Liver (tissue), 9 donors: ENCODE data around the gene RHOXF1. TPM values are rescaled to one million over a fixed set of nuclear protein-coding genes. Genes with fewer than 3 reads are reported as not detected.
"Not testable (repeated sequence)": the region's sequence is repeated elsewhere in the genome, so short reads cannot be mapped to it uniquely, and the experiment has no call there.

ENCODE experiments used
- DNase-seq: peaks from one replicate; pipeline ENCODE4 v3.0.0-alpha.2; 2017; ENCODE audit warnings: low spot score
- H3K27ac ChIP-seq, 2 donors: one replicate each; pipeline ENCODE4 v1.7.0; 2013; ENCODE audit warnings: inconsistent platforms in 2 of 2, low read length in 2 of 2, control low read depth in 1 of 2, low read depth in 1 of 2, mild to moderate bottlenecking in 1 of 2
- H3K27me3 ChIP-seq, 4 donors: one replicate each; pipeline versions ENCODE4 v1.6.1 to v1.7.0; 2013; ENCODE audit warnings: low read length in 3 of 4, inconsistent platforms in 1 of 4, mild to moderate bottlenecking in 1 of 4, moderate library complexity in 1 of 4; ENCODE audit not compliant: control insufficient read depth in 4 of 4, insufficient read depth in 4 of 4
- H3K36me3 ChIP-seq, 4 donors: one replicate each; pipeline versions ENCODE4 v1.6.1 to v1.7.0; 2013; ENCODE audit warnings: low read length in 3 of 4, mild to moderate bottlenecking in 3 of 4, low read depth in 1 of 4, moderate library complexity in 1 of 4; ENCODE audit not compliant: control insufficient read depth in 4 of 4, insufficient read depth in 3 of 4
- H3K4me1 ChIP-seq, 4 donors: one replicate each; pipeline versions ENCODE4 v1.6.1 to v1.7.0; 2013; ENCODE audit warnings: low read length in 3 of 4, mild to moderate bottlenecking in 3 of 4, moderate library complexity in 1 of 4; ENCODE audit not compliant: control insufficient read depth in 4 of 4, insufficient read depth in 4 of 4
- H3K4me3 ChIP-seq, 3 donors: one replicate each; pipeline versions ENCODE4 v1.6.1 to v1.7.0; 2013; ENCODE audit warnings: low read length in 3 of 3, control low read depth in 1 of 3, low read depth in 1 of 3, mild to moderate bottlenecking in 1 of 3
- H3K9ac ChIP-seq, 2 donors: one replicate each; pipeline ENCODE4 v1.7.0; 2013; ENCODE audit warnings: low read length in 2 of 2, mild to moderate bottlenecking in 2 of 2, moderate library complexity in 2 of 2, control low read depth in 1 of 2, low read depth in 1 of 2
- H3K9me3 ChIP-seq, 4 donors: one replicate each; pipeline versions ENCODE4 v1.6.1 to v1.7.0; 2013; ENCODE audit warnings: low read length in 3 of 4; ENCODE audit not compliant: control insufficient read depth in 4 of 4
- ATF3 ChIP-seq: IDR thresholded peaks from 2 replicates; pipeline ENCODE4 v1.6.1; 2016; ENCODE audit warnings: antibody characterized with exemption
- CTCF ChIP-seq: fragments of 150-350 bp; IDR thresholded peaks from 2 replicates; pipeline ENCODE4 v1.5.1; 2017; ENCODE audit warnings: improper control_type of control experiment, low read depth, low read length; ENCODE audit not compliant: missing input control
- EGR1 ChIP-seq, 2 donors: IDR thresholded peaks; 2 replicates each; pipeline ENCODE4 v1.6.1; 2016 to 2018; ENCODE audit warnings: antibody characterized with exemption in 2 of 2, low read depth in 2 of 2
- FOXA1 ChIP-seq: IDR thresholded peaks from 2 replicates; pipeline ENCODE4 v1.6.1; 2016; ENCODE audit warnings: antibody characterized with exemption
- FOXA2 ChIP-seq: IDR thresholded peaks from 2 replicates; pipeline ENCODE4 v1.6.1; 2016; ENCODE audit warnings: antibody characterized with exemption
- HNF4A ChIP-seq, 2 donors: conservative IDR thresholded peaks; 2 replicates each; pipeline ENCODE4 v1.6.1; 2016; ENCODE audit warnings: antibody characterized with exemption in 2 of 2, mild to moderate bottlenecking in 2 of 2
- HNF4G ChIP-seq: IDR thresholded peaks from 2 replicates; pipeline ENCODE4 v1.6.1; 2016; ENCODE audit warnings: antibody characterized with exemption
- JUND ChIP-seq, 2 donors: IDR thresholded peaks; 2 replicates each; pipeline ENCODE4 v1.6.1; 2016; ENCODE audit warnings: antibody characterized with exemption in 2 of 2
- MAX ChIP-seq: IDR thresholded peaks from 2 replicates; pipeline ENCODE4 v1.6.1; 2016; ENCODE audit warnings: antibody characterized with exemption
- RAD21 ChIP-seq, 2 donors: IDR thresholded peaks; 2 replicates each; pipeline ENCODE4 v1.6.1; 2016; ENCODE audit warnings: antibody characterized with exemption in 2 of 2, mild to moderate bottlenecking in 2 of 2
- RXRA ChIP-seq, 2 donors: IDR thresholded peaks; 2 replicates each; pipeline ENCODE4 v1.6.1; 2017 to 2018; ENCODE audit warnings: antibody characterized with exemption in 2 of 2, mild to moderate bottlenecking in 1 of 2
- TAF1 ChIP-seq: conservative IDR thresholded peaks from 2 replicates; pipeline ENCODE4 v1.6.1; 2016; ENCODE audit warnings: antibody characterized with exemption, mild to moderate bottlenecking
- YY1 ChIP-seq: IDR thresholded peaks from 2 replicates; pipeline ENCODE4 v1.6.1; 2016; ENCODE audit warnings: antibody characterized with exemption, mild to moderate bottlenecking
- ZBTB33 ChIP-seq: IDR thresholded peaks from 2 replicates; pipeline ENCODE4 v1.6.1; 2016; ENCODE audit warnings: antibody characterized with exemption
- WGBS: extraction: QIAGEN DNeasy Blood & Tissue Kit; methylation state at CpG from one replicate; pipeline ENCODE4 v1.1.7; 2013; 5-methylcytosine and 5-hydroxymethylcytosine counted together
- polyA plus RNA-seq, 2 donors: library from polyadenylated mRNA; stranded (reverse) in 1 of 2; unstranded in 1 of 2; fragments of 200-250 nt in 1 of 2; fragments of >200 nt in 1 of 2; fragmentation: Nextera tagmentation in 1 of 2; extraction: Ambion mirVana in 1 of 2; gene quantifications; one replicate each; pipeline versions ENCODE4 v1.2.1 to v1.2.3, GENCODE V29; 2013 to 2015
- total RNA-seq, 2 donors: library from RNA; depleted of rRNA; stranded (reverse); fragments of >200 nt; gene quantifications; one replicate each; pipeline ENCODE4 v1.2.3, GENCODE V29; 2014
- donor health status: healthy.
- donor health status: healthy.
- donor health status: healthy.
- donor health status: healthy.
- donor health status: healthy.

RHOXF1 gene
- total and polyA plus RNA-seq, 4 donors: not detected

- Histone ChIP-seq H3K27ac (no peak overlapping the region), H3K9me3 (no peaks in the 10 kb centered on the region), H3K4me1 (no peaks in the 10 kb centered on the region), H3K4me3 (no peak overlapping the region), H3K9ac (no peak overlapping the region), H3K36me3 (no peaks in the 10 kb centered on the region), H3K27me3 (no peaks in the 10 kb centered on the region)
- TF ChIP-seq EGR1 (IDR thresholded peaks at IDR 0.05; ENCODE audit: low read depth in 2 of 2) (no peak), HNF4G (no peak), JUND (IDR thresholded peaks at IDR 0.05) (no peak), YY1 (no peak), FOXA2 (no peak), HNF4A (conservative IDR thresholded peaks at IDR 0.05) (no peak), ATF3 (no peak), ZBTB33 (no peak), RAD21 (IDR thresholded peaks at IDR 0.05) (no peak), CTCF (no peak), TAF1 (no peak), RXRA (IDR thresholded peaks at IDR 0.05) (no peak), FOXA1 (no peak), MAX (no peak)
- DNase-seq: no peak
- 73% methylated on average over 10 of the region's 10 CpGs for WGBS
These were observed 28.3 kb downstream of the RHOXF1 start for GRCh38 chrX:120087289-120088017.

- not testable (repeated sequence) for DNase-seq, H3K4me3 ChIP-seq, H3K4me1 ChIP-seq, H3K9ac ChIP-seq, H3K27me3 ChIP-seq, H3K9me3 ChIP-seq, H3K27ac ChIP-seq, H3K36me3 ChIP-seq
- no CpG with 5 or more reads among the region's 12 CpGs for WGBS
These were observed 30.0 kb downstream of the RHOXF1 start for GRCh38 chrX:120085553-120086185.

- H3K4me1 ChIP-seq, H3K27me3 ChIP-seq, DNase-seq, H3K9me3 ChIP-seq, H3K4me3 ChIP-seq, H3K9ac ChIP-seq, H3K27ac ChIP-seq, H3K36me3 ChIP-seq: not testable (repeated sequence)
- WGBS: no CpG with 5 or more reads among the region's 15 CpGs
These were observed 38.1 kb downstream of the RHOXF1 start, which contains the start of gene RHOXF2B for GRCh38 chrX:120077590-120077989. TSS of gene RHOXF2B (minus strand) at chrX:120077690. CDS start at chrX:120077552, 138 bp downstream.

GRCh38 chrX:120066169-120066568 lies 49.5 kb downstream of the RHOXF1 start:
- H3K4me1 ChIP-seq, H3K9me3 ChIP-seq, H3K27me3 ChIP-seq, DNase-seq, H3K27ac ChIP-seq, H3K4me3 ChIP-seq, H3K36me3 ChIP-seq, H3K9ac ChIP-seq: not testable (repeated sequence)
- 77% methylated on average over 1 of the region's 1 CpG for WGBS
